GM23248 (cell line): Measurements from ENCODE around the gene VEGFB.

Experiments used
- EZH2 ChIP-seq: fragments of 200-600 bp; sonication (generic); IDR thresholded peaks from 2 replicates; pipeline ENCODE4 v1.6.1; 2018; ENCODE audit warnings: antibody characterized with exemption, mild to moderate bottlenecking; ENCODE audit not compliant: insufficient read depth, poor library complexity, severe bottlenecking
- EZH2phosphoT487 ChIP-seq: fragments of 200-600 bp; sonication (generic); IDR thresholded peaks from 2 replicates; pipeline ENCODE4 v1.6.1; 2018; ENCODE audit warnings: antibody characterized with exemption, moderate library complexity, mild to moderate bottlenecking, low read depth; ENCODE audit not compliant: insufficient read depth

DNA sequence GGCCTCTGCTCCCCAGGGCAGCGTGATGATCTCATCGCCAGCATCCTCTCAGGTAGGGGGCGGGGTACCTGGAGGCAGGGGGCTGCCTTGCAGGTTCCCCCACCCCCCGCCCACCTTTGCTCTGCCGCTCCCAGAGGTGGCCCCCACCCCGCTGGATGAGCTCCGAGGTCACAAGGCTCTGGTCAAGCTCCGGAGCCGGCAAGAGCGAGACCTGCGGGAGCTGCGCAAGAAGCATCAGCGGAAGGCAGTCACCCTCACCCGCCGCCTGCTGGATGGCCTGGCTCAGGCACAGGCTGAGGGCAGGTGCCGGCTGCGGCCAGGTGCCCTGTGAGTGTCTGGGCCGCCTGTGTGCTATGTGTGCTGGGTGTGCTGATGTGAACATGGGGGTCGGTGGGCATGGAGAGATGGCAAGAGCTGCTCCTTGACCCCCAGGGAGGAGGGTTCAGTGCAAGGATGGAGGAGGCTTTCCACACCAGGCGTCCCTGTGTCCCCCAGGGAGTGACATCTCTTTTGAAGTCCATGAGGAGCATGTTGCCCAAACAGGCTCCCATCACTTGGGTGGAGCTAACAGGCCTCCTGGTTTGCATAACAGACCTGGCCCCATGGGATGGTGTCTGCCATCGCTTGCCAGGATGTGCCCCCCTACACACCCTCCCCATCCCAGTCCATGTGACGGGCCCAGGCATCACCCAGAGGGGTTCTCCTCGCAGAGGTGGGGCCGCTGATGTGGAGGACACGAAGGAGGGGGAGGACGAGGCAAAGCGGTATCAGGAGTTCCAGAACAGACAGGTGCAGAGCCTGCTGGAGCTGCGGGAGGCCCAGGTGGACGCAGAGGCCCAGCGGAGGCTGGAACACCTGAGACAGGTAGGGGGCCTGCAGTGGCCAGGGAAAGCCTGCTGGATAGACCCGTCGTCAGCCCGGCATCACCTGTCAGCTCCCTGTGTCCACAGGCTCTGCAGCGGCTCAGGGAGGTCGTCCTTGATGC, 31.1 kb downstream of the VEGFB start:
- no peak for TF ChIP-seq EZH2
- TF ChIP-seq EZH2phosphoT487, result no peak
